Measurements from ENCODE around the gene SMO.

DNA sequence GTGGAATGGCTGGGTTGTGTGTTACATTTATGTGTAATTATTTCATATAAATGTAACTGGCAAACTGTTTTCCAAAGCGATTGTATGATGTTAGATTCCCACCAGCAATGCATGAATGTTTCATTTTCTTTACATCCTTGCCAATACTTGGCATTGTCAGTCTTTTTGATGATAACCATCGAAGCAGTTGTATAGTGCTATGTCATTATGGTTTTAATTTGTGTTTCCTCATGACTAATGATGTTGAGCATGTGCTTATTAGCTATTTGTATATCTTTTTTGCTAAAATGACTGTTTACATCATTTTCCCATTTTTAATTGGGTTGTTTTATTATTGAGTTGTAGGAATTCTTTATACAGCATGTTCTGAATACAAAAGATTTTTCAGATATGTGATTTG lies 58.7 kb downstream of the SMO start:
- TF ChIP-seq, protein P1, sequence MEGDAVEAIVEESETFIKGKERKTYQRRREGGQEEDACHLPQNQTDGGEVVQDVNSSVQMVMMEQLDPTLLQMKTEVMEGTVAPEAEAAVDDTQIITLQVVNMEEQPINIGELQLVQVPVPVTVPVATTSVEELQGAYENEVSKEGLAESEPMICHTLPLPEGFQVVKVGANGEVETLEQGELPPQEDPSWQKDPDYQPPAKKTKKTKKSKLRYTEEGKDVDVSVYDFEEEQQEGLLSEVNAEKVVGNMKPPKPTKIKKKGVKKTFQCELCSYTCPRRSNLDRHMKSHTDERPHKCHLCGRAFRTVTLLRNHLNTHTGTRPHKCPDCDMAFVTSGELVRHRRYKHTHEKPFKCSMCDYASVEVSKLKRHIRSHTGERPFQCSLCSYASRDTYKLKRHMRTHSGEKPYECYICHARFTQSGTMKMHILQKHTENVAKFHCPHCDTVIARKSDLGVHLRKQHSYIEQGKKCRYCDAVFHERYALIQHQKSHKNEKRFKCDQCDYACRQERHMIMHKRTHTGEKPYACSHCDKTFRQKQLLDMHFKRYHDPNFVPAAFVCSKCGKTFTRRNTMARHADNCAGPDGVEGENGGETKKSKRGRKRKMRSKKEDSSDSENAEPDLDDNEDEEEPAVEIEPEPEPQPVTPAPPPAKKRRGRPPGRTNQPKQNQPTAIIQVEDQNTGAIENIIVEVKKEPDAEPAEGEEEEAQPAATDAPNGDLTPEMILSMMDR (IDR thresholded peaks at IDR 0.05), result no peak
- TF ChIP-seq POLR2A (IDR thresholded peaks at IDR 0.05), result no peak
- no peak for TF ChIP-seq POLR2AphosphoS5 (IDR thresholded peaks at IDR 0.05; ENCODE audit: insufficient read depth in 1 of 2, low read depth in 1 of 2)

Data from vagina (tissue), 2 donors.